T-helper 1 cell (primary cell): ENCODE measurements around the gene MAP2K6.

Experiments used
- DNase-seq, 5 donors: peaks; one replicate each; pipeline ENCODE4 v3.0.0-alpha.2; 2012 to 2020

MAP2K6 gene

DNA sequence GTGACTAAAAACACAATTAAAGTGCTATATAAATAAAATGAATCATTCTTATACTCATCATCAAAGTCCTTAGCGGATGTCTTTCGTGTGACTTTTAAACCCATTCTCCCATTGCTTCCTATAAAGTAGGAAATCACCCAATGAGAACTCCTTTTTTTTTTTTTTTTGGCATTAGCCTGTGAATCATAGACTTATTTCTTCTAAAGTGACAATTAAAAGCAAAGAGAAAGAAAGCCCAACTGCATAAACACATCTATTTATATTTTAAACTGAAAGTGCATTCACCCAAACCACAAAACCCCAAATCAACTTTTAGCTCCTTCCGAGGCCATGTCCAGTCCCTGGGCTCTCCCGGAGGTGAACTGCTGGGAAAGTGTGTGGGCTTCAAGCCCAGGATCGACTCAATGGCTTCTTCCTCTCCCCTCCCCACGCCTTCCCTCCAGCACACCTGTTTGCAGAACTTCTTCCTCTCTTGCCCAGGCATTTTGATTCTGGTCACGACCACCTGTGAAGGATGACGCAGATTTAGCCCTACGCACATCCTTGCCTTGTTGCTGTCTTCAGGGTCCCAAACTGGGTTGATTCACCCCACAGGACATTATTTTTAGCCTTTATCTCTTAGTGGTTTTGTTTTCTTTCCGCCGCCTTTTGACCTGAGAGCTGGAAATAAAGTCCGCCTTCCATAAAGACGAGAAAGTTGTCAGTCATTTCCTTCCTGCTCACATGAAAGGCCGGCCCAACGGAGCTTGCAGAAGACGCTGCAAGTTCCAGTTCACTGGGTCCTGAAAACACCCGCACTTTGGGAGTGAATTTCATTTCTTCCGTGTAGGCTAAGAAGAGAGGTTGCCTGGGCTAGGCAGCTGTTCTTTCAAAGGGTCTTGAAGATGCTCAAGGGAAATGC is 166.8 kb downstream of the MAP2K6 start:
- DNase-seq = peak in 1 of 5 donors; percentile 14

DNA sequence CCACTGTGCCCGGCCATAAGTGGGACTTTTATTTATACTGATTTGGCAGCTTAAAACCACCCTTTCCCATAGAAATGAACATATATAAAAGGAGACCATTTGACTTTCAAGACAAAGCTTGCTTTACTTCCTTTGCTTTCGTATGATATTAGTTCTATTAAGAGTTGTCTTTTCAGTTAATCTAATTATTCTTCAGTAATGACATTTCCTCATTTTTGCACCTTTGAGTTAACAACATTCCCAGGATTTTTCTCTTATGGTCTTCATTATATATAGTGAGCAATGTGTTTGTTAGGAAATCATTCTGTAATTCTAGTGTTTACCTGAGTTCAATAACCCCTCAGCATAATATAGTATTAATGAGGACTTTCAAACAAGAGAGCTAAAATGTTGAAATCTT is 173.8 kb downstream of the MAP2K6 start:
- no peak for DNase-seq

DNA sequence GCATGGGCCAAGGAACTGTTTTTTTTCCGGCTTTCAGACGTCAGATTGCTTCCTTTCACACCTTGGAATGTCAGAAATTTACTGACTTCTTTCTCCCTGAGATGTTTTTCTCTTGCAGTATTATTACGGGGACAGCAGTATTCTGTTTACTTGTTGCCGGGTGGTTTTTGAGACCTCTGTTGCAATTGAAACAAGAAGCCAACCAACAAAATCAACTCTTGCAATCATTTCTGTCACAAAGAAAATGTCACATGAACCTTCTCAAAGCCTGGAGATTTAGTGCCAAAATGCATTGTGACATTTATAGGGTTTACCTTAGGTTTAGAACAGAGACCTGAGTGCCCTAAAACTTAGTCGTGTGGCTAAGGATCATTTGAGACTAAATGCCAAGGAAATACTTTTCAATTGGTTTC is 174.3 kb downstream of the MAP2K6 start:
- no peak for DNase-seq

DNA sequence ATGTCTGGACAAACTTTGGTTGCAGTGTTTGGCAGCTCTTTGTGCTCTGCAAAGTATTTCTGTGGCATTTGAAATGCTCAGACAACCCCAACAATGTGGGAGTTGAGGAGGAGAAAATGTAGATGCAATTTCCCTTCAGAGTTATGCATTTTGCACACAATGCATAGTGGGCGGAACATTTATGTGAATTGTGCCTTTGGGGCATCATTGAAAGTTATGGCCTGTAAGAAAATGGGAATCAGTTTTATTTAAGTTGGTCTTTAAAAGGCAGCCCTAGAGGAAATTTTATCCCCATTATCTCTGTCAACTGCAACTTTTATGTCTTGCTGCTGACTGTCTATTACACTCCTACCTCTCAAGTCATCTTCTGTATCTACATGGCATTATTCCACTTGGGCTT is 176.2 kb downstream of the MAP2K6 start:
- DNase-seq = no peak

DNA sequence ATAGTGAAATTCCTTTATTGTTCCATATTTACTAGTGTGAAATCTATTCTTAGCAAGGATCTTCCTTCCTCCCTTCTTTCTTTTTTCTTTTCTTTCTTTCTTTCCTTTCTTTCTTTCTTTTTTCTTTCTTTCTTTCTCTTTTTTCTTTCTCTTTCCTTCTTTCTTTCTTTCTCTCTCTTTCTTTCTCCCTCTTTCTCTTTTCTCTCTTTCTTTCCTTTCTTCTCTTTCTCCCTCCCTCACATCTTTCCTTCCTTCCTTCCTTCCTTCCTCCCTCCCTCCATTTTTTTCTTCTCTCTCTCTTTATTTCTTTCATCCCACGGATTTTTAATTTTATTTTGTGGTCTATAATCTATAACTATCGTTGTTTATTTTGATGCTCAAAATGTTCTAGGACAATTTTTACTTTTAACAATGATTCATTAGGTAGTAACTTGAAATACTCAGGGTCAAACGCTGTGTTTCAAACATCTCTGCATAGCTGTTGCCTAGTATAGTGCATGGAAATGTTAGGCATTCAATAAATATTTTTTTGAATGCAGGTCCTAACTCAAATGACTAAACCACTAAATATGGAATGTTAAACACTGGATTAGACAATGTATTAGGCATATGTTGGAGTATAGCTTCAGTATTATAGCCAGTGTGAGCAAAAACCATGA is 178.3 kb downstream of the MAP2K6 start:
- DNase-seq = no peak

DNA sequence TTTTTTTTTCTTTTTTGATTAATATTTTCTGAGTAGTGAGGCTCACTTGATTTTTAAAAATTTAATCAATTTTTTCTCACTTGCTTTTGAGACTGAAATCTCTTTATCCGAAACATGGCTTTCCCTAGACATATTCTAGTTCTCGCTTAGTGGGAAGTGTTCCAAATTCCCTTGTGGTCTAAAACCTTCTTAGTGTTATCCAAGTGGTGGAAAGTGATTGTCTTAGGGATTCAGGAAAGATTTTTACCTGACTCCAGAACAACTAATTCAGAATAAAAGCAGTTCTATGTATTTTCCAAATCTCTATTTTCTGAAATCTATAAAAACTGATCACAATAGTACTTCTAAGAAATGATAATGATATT is 178.8 kb downstream of the MAP2K6 start:
- no peak for DNase-seq

DNA sequence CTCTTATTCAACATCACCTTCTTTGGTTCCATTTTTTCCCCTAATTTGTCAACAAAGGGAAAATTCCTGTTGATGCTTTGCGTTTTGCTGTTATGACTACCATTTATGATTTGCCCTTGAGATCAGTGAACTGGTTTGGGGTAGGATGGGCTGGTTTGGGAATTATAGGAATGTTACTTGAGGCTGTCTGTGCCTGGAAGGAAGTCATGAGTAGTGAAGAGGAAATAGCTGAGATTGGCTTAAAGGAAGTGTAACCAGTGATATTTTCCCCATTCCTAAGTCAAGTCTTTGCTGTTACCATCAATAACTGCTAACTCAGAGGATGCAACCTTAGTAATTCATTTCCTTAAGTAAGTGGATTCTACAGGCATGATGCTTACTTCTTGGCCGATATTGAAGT is 179.2 kb downstream of the MAP2K6 start:
- no peak for DNase-seq

DNA sequence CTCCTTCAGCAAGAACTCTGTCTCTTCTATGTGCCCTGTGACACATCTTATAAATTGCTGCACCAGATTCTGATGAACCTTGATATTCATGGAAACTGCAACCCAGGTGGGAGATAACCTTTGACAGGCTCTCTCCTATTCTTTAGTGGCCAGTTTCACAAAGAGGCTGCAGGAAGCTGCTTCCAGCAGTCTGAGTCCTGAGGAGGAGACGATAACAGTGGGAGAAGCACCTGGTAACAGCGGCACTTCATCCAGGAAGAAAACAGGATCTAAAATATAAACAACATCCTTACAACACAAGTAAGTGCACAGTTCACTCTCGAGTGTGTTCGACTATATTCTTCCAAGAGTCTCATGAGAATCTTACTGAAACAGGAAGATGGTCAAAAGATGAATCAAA is 180.1 kb downstream of the MAP2K6 start:
- no peak for DNase-seq

DNA sequence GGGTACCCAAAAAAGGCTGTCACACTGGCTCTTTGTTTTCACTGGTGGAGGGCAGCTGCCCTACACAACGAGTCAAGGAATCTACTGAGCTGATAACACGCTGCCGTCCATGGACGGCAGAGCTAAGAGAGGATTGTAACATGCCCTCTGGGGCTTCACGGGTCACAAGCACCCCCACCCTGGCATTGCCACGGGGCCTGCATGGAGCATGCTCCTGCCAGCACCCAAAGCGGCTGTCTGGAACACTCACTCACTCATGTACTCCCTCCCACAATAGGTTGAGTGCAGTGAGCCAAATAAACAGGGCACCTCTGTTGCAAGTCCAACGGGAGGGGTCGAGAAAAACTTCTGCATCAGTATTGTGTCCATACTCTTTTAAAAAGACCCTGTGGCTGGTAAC is 181.6 kb downstream of the MAP2K6 start:
- no peak for DNase-seq

DNA sequence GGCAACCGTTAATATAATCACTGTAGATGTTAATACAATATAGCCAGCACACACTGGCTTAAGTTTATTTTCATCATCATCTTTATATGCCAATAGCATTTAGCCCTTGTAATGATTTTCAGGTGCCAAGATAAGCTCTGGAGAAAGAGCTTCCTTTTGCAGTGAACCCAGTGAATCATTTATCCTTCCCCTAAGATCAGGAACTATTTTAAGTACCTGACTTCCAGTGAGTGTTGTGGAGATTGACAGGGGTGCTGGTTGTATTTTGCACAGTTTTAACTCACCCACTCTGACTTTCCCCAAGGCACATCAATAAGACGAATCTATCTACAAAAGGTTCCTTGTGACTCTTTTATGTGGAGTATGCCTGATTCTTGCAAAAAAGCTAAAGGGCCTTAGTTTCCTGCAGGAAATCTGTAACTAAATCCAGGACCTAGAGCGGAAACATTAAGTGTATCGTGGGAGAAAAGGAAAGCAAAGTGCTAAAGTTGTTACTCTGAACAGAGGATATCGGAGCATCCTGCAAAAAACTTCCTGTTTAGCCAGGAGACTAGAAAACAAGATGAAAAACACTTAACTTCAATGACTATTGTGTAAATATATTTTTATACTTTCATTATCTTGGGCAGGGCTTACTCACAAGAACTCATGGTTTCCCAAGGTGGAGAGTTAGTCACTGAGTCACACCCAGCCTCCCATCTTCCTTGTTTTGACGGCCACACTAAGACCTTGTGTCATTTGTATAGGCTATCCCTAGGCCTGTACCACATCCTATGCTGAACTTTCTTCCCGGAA is 183.6 kb downstream of the MAP2K6 start:
- no peak for DNase-seq

DNA sequence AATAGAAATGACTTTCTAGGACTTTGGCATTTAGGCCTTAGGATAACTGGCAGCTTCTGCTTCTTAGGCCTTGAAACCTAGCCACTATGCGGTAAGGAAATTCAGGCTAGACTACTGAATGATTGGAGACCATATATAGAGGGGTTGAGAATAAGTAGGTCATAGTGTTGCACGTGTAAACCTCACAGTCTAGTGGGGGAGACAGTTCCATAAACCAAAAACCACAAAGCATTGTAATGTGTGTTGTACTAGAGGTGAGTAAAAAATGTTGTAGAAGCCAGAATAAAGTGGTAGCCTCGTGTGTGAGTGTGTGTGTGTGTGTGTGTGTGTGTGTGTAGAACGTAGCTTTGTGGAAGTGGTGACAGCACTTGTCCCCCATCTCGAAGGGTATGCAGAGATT is 188.5 kb downstream of the MAP2K6 start:
- no peak for DNase-seq
